ENCODE measurements around the gene SERPINI1.

DNA sequence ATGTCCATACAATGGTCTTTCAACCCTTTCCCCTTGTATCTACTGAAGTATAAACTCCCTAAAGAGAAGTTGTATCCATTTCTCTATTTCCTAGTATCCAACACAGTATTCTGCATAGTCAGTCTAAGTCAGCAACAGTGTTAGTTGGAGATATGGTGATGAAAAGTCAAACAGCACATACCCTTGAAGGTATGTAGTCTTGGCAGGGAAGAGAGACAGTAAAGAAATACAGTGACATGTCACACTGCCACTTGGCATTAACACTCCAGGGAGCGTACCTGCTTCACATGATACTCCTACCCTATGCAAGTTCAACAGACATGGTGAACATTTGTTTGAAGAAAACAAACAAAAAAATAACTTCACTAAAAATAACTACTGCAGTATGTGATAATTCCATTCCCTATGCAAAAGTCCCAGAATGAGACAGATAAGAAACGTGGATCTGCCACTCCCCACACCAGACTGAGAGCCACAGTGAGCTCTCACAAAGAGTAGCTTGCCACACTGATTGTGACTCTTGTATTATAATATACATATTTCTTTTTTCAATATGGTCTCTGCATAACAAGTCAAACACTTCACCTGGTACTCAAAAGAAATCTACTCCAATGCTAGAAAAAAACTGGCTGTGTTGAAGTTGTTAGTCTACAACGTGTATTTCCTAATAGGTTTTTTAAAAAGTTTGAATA, 6.7 kb upstream of the SERPINI1 start:
- TF ChIP-seq, protein P1, sequence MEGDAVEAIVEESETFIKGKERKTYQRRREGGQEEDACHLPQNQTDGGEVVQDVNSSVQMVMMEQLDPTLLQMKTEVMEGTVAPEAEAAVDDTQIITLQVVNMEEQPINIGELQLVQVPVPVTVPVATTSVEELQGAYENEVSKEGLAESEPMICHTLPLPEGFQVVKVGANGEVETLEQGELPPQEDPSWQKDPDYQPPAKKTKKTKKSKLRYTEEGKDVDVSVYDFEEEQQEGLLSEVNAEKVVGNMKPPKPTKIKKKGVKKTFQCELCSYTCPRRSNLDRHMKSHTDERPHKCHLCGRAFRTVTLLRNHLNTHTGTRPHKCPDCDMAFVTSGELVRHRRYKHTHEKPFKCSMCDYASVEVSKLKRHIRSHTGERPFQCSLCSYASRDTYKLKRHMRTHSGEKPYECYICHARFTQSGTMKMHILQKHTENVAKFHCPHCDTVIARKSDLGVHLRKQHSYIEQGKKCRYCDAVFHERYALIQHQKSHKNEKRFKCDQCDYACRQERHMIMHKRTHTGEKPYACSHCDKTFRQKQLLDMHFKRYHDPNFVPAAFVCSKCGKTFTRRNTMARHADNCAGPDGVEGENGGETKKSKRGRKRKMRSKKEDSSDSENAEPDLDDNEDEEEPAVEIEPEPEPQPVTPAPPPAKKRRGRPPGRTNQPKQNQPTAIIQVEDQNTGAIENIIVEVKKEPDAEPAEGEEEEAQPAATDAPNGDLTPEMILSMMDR (conservative IDR thresholded peaks at IDR 0.05; ENCODE audit: low read length) = no peak
- TF ChIP-seq EZH2phosphoT487 (IDR thresholded peaks at IDR 0.05; ENCODE audit: borderline replicate concordance) = no peak
